HK-2 (cell line): ENCODE results near the gene ALPK3.

Experiments
- DNase-seq: peaks from one replicate; pipeline ENCODE4 v3.0.0-alpha.2; 2018; ENCODE audit not compliant: unreplicated experiment

Gene ALPK3

GRCh38 chr15:84816694-84817465 lies at the start of gene ALPK3:
Gene ALPK3 (plus strand): TSS chr15:84817356. CDS start chr15:84817453, 97 bp downstream.
- DNase-seq = no peak

- DNase-seq = no peak
Observed at GRCh38 chr15:84772031-84772430, 45.1 kb upstream of the ALPK3 start.

DNA sequence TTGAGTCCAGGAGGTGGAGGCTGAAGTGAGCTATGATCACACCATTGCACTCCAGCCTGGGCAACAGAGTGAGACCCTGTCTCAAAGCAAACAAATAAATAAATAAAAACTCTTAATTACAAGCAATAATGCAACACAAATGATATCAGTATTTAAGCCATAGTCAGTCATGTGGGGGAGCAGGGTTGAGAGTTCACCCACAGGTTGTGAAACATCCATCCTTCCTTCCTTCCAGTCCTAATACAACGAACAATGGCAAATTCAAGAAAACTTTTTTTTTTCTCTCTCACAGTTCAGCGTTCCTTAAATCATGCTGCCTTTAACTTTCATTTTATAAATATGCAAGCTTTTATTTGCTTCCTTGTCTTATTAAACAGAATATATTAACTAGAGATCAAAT lies 44.7 kb upstream of the ALPK3 start:
- no peak for DNase-seq

GRCh38 chr15:84773716-84774115 lies 43.4 kb upstream of the ALPK3 start:
- DNase-seq = no peak

GRCh38 chr15:84775867-84776449 lies 41.2 kb upstream of the ALPK3 start:
- no peak for DNase-seq

DNA sequence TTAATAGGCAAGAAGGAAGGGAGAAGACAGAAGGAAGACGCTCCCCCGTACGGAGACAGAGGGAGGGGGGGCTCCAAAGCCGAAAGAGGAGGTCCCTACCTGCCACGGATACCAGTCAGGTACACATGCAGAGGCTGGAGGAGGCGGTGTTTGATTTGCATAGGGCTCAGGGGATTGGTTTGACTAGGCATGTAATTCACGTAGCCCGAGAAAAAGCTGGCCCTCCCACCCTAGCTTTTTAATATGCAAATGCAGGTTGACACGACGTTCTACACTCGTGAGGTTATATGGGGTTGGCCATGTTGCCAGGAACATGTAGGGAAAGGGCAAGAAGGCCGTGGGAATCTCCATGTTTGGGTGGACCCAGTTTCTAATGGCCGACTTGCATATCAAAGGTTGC lies 39.0 kb upstream of the ALPK3 start:
- DNase-seq = no peak

DNA sequence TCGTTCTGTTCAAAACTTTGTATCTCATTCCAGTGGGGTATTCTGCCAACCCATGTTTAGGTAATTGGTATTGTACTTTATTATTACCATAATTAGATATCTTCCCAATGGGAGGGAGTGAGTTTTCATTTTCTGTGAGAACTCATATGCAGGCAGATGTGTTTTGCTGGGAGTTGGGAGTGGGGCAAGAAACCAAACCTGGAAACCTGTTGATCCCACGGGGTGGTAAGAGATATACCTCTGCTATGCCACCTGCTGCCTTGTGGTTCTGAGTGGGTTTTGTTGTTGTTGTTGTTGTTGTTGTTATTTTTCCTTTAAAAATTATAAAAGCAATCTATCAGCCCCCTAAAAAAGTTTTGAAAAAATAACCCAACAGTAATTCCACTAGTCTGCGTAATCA lies 36.7 kb upstream of the ALPK3 start:
- no peak for DNase-seq

DNA sequence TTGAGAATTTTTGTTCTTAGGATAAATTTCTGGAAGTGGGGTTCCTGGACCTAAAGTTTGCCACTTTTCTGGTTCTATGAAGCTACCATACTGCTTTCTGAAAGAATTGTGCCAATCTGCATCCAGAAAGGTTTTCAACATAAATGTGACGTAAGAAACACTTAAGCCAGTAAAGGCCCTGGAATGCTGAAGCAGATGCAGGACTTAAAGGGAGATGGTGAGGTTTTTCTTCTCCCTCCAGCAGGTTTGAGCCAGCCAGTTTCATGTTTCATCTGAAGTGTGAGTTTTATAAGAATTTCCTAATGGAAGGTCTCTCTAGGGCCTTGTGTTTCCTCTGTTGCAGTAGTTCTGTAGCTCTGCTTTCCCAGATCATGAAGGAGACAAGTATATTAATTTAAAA lies 35.7 kb upstream of the ALPK3 start:
- DNase-seq = no peak

DNA sequence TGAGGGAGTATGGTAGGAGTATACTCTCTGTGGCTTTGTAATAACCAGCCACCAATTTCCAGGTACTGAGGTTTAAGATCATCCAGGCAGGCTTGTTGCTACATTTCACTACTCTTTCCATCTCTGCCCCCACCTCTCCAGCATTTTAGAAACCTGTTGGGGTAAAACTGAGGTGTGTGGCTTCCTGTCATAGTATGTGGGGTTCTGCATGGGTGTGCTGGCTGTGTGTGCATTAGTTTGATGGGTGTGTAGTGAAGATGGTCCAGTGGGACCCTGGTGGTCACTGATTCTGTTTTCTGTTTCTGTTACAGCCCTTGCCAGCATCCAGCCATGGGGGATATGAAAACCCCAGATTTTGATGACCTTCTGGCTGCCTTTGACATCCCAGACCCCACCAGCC lies 34.8 kb upstream of the ALPK3 start:
- DNase-seq = no peak

DNA sequence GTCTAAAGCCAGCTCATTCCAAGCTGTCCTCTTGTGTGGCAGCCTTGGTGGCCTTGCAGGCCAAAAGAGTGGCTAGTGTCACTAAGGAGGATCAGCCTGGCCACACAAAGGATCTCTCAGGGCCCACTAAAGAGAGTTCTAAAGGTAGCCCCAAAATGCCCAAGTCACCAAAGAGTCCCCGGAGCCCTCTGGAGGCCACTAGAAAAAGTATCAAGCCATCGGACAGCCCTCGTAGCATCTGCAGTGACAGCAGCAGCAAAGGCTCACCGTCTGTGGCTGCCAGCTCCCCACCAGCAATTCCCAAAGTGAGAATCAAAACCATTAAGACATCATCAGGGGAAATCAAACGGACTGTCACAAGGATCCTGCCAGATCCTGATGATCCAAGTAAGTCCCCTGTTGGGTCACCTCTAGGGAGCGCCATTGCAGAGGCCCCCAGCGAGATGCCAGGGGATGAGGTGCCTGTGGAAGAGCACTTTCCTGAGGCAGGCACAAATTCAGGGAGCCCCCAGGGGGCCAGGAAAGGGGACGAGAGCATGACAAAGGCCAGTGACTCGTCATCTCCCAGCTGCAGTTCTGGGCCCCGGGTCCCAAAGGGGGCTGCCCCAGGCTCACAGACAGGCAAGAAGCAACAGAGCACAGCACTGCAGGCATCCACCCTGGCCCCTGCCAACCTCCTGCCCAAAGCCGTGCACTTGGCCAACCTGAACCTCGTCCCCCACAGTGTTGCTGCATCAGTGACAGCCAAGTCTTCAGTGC lies 33.5 kb upstream of the ALPK3 start:
- DNase-seq = no peak

DNA sequence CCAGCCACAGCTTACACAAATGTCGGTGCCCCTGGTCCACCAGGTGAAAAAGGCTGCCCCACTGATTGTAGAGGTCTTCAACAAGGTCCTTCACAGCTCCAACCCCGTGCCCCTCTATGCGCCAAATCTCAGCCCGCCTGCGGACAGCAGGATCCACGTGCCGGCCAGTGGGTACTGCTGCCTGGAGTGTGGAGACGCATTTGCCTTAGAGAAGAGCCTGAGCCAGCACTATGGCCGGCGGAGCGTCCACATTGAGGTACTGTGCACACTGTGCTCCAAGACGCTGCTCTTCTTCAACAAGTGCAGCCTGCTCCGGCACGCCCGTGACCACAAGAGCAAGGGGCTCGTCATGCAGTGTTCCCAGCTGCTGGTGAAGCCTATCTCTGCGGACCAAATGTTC lies 32.9 kb upstream of the ALPK3 start:
- no peak for DNase-seq

DNA sequence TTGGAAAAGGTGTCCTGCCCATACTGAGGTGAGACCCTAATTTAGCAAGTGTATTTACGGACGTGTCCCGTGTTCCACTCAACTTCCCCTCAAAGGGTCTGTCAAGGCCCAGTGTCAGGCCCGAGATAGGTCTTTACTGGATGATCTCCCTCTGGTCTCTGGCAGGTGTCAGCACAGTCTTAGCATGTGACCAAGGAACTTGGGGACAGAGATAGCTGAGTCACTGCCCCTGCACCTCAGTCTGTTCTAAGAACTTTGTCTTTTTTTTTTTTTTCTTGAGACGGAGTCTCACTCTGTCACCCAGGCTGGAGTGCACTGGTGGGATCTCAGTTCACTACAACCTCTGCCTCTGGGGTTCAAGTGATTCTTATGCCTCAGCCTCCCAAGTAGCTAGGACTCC lies 32.1 kb upstream of the ALPK3 start:
- no peak for DNase-seq

GRCh38 chr15:84788500-84788899 lies 28.7 kb upstream of the ALPK3 start:
- no peak for DNase-seq

GRCh38 chr15:84789762-84790161 lies 27.4 kb upstream of the ALPK3 start:
- no peak for DNase-seq

DNA sequence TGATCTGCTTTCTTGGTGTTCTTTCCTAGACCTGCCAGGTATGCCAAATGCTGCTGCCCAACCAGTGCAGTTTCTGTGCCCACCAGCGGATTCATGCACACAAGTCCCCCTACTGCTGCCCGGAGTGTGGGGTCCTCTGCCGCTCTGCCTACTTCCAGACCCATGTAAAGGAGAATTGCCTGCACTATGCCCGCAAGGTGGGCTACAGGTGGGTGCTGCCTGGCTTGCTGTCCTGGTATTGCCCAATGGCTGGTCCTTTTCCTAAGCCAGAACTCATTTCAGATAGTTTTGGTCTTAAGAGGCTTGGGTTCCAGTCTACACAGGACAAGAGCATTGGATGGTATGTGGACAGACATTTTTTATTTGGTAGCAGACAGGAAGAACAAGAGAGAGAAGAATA lies 26.5 kb upstream of the ALPK3 start:
- no peak for DNase-seq

GRCh38 chr15:84791763-84792162 lies 25.4 kb upstream of the ALPK3 start:
- DNase-seq = no peak

GRCh38 chr15:84793431-84794161 lies 23.6 kb upstream of the ALPK3 start:
- no peak for DNase-seq

DNA sequence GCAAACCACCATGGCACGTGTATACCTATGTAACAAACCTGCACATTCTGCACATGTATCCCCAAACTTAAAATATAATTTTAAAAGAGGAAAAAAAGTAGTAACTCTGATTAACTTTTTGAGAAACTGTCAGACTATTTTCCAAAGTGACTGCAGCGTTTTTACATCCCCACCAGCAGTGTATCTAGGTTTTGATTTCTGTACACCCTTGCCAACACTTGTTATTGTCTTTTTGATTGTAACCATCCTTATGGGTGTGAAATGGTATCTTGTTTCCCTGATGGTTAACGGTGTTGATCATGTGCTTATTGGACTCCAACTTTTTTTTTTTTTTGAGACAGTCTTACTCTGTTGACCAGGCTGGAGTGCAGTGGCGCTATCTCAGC lies 23.0 kb upstream of the ALPK3 start:
- no peak for DNase-seq

GRCh38 chr15:84795186-84795585 lies 22.0 kb upstream of the ALPK3 start:
- no peak for DNase-seq

- no peak for DNase-seq
Observed at GRCh38 chr15:84797212-84797611, 19.9 kb upstream of the ALPK3 start.

- no peak for DNase-seq
Observed at GRCh38 chr15:84797801-84798200, 19.4 kb upstream of the ALPK3 start.

DNA sequence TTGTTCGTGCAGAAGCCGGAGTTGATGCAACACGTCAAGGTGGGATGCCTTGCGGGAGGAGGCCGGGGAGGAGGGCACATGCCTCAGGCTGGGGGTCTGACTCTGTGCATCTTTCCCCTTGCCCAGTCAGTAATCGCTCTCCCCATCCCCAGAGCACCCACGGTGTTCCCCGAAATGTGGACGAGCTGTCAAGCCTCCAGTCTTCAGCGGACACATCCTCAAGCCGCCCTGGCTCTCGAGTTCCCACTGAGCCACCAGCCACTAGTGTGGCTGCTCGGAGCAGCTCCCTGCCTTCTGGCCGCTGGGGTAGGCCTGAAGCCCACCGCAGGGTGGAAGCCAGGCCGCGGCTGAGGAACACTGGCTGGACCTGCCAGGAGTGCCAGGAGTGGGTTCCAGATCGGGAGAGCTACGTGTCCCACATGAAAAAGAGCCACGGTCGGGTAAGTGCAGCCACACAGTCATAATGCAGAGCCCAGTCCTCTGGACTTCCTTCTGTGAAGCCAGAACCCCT lies 18.7 kb upstream of the ALPK3 start:
- DNase-seq = no peak
